Activated naive CD4-positive, alpha-beta T cell treated with anti-CD3 and anti-CD28 coated beads, Interleukin-2, amount 50 U/mL, for 16 hours (primary cell): ENCODE data around the gene WT1.
"Not testable (repeated sequence)": the region's sequence is repeated elsewhere in the genome, so short reads cannot be mapped to it uniquely, and the experiment has no call there.

Source experiments
- DNase-seq: peaks from one replicate; pipeline ENCODE4 v3.0.0-alpha.2; 2020

The WT1 gene

DNA sequence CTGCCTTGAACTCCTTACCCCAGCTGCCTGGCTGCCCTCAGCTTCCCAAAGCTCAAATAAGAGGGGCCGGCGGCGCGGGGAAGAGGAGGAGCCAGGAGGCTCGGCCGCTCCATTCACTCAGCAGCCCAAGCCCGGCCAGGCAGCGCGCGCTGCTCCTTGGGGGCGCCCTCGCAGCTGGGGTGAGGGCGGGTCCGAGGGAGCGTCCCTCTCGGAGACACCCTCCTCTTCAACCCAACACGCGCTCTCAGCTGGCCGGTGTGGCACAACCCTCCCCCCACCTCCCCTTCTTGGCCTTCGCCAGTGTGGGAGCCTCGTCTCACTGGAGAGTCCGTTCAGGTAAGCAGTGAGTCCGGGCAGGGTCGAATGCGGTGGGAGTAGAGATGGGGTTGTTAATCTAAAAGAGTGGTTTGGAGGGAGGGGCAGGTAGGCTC is at the start of gene WT1:
TSS of gene WT1 (minus strand) at position 29 of the 431 bp plus-strand sequence.
- DNase-seq, result no peak

DNA sequence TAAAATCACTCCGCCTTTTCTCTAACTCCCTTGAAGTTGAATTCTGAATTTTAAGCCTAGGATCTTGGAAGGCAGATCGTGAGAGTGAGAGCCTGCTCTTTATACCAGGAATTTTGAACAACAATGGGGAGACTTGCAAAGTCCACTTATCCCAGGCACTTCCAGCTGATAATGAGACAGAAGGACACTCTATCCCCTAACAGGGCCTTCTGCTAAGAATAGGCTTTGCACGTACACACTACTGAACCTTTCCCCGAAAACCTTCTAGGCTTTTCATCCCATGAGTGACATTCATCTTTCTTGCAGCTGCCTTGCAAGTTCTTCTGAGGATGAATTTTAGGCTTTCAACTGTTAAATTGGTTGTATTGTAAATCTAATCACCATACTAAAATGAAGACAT is 44.0 kb upstream of the WT1 start:
- DNase-seq, result no peak

DNA sequence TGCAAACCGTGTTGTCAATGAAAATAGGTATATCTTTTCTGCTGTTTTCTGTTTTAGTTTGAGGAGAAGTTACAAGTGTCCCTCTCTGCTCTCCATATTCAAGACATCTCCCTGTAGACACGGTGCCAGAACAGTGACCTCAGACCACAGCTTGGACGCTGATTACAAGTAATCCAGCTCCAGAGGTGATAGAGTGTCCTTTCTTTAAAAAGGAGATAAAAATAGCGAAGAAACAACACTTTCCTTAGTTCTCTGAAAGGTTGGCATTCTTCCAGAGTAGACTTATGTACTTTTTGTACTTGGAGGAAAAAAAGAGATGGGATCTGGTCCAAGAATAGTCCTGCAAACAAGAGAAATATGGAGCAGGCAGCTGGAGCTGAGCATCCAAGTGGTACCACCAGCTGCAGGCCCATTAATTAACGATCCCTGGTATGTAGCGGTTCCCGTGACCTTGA is 43.0 kb upstream of the WT1 start:
- DNase-seq, result no peak

DNA sequence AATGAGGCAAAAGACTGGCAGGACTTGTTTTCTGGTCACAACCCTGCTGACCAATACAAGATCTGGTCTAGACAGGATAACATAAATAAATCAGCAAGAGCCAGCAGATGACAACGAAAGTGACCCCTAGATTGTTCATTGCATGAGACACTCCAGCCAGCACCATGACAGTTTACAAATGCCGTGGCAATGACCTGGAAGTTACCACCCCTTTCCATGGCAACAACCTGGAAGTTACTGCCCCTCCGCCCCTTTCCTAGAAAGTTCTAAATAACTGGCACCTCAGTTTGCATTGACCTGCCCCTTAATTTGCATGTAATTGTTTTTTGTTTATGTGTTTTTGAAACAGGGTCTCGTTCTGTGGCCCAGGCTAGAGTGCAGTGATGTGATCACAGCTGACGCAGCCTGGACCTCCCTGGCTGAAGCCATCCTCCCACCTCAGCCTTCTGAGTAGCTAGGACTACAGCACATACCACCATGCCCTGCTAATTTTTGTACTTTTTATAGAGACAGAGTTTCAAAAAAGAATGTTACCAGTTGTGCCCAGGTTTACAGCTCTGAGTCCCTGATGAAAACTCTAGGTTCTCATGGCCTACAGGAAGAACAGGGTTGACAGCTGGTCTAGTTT is 38.1 kb upstream of the WT1 start:
- DNase-seq, result no peak

DNA sequence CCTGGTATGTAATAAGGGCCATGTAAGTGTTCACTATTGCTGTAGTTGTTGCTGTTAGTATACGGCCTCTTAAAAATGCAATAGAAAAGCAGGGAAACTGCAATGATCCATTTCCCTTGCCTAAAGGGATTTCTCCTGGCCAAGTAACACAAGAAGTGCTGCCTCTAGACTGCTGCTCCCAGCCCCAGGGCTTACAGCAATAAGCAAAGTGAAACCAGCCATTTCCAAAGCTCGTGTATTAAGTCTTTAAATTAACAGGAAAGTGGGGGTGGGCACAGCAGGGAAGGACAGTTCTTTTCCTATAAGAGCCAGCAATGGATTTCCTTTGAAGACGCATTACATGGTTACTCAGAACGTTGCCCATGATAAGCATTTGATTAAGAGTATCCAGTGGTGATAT is 36.9 kb upstream of the WT1 start:
- no peak for DNase-seq

DNA sequence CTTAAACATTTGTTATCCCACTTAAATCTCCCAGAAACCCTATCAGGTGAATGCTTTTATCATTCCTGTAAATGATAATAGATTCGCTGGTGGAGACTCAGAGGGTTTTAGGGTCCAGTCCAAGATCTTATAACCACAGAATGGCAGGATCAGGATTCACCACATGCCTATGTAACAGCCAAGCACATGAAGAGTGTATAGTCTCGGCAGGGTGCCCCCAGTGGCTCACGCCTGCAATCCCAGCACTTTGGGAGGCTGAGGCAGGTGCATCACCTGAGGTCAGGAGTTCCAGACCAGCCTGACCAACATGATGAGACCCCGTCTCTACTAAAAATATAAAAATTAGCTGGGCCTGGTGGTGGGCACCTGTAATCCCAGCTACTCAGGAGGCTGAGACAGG is 36.2 kb upstream of the WT1 start:
- DNase-seq, result not testable (repeated sequence)

DNA sequence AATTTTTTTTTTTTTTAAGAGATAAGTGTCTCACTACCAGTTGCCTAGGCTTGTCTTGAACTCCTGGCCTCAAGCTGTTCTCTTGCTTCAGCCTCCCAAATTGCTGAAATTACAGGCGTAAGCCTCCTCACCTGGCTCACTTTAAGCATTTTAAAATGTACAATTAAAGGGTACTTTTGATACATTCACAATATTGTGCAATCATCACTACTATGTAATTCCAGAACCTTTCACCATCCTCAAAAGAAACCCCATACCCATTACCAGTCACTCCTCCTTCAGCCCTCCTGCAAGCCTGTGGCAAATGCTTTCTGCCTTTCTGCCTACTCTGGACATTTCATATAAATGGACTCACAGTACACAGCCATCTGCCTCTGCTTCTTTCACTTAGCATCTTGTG is 34.5 kb upstream of the WT1 start:
- no peak for DNase-seq

DNA sequence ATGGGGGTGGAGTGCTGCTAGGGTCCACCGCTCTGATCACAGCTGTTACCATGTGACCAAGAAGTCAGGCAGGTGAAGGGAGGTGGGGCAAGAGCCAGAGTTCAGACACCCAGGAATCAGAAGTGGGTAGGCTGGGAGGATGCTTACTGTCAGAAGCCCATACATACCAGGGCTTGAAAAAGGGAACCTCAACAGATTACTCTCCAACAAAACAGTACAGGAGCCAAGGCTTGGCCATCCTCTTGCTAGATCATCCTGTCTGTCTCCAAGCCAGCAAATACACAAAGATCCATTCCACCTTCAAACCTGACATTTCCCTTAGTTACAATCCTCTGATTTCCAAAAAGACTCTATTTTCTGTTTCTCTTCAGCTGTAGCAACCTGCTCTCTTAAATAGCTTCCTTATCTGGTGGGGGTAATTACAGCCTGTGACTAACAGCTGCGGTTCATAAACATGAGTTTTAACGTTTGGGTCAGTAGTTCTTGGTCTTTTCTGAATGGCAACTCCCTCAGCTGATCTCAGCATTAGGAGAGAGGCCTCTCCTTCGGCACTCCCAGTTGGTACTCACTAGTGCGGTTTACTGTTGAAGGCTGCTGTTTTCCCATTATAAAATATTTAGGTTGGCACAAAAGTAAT is 31.1 kb upstream of the WT1 start:
- DNase-seq, result no peak

DNA sequence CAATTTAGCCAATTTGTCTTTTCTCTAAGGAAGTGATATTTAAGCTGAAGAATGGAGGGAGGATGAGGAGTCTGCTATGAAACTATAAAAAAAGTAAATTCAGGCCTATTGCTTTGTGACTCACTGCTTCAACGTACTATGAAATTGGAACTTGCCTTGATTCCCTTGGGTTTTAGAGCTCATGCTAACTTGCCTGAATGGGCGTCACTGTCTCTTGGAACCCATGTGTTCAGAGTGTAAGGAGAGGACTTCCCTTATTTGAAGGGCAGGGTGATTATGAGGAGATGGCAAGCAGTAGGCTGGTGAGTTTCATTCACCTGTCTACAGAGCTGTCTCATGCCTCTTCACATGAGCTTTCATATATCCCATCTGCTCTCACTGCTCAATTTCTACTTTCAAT is 28.7 kb upstream of the WT1 start:
- no peak for DNase-seq

DNA sequence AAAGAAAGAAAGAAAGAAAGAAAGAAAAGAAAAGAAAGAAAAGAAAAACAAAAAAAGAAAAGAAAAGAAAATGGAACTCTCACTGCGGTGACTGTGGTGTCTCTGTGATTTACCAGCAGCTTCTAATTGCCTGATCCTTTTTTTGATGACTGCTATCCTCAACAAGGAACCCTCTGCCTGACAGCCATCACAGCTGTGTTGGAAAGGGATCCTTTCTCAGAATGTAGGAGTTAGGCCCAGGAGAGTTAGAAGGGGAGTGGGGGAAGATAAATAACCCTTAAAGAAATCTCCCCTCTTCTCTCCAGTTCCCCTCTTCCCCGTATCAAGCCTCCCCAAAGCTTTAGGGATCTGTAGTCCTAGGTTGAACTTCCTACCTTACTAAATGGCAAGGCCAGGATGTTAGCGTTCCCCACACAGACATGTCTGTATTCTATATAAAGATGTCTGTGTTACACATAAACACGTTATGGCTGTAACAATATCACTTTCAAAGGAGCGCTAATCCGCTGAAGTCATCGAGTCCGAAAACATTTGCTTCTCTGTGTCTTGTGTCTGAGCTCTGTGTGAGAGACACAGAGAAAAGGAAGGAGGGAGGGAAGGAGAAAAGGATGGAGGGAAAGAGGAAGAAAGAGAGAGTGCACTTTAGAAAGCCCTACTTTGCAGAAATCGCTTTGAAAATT is 26.8 kb upstream of the WT1 start:
- no peak for DNase-seq

DNA sequence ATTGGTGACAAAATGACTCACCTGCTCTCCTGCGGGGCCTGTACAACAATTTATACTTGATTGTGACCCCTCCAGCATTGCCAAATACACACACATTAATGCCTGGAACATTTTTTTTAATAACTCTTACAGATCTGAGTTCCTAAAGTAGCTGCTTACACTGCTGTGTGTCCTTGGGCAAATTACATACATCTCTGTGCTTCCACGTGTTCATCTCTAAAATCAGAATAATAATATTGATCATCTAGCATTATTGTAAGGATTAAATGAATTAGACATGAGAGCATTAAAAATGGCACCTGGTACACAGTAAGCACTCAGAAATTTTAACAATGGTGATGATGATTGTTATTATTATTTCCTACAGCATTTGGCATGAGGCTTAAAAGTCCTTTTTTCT is 21.5 kb upstream of the WT1 start:
- DNase-seq, result no peak

DNA sequence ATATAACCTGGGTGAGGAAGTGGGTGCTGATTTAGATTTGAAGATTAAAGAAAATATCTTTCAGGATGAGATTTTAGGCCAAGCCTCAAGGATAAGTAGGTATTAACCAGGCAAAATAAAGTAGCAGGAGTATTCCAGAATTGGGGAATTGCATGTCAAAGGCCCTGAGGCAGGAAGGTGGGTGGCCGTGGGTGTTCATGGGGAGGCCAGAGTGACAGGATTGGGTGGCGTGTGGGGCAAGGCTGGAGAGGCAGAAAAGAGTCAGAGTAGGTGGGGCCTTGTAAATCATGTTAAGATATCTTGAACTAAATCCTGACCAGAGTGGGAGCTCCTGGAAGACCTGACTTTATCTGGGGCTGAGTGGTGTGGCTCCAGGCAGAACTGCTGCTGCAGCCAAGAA is 19.7 kb upstream of the WT1 start:
- DNase-seq, result no peak

DNA sequence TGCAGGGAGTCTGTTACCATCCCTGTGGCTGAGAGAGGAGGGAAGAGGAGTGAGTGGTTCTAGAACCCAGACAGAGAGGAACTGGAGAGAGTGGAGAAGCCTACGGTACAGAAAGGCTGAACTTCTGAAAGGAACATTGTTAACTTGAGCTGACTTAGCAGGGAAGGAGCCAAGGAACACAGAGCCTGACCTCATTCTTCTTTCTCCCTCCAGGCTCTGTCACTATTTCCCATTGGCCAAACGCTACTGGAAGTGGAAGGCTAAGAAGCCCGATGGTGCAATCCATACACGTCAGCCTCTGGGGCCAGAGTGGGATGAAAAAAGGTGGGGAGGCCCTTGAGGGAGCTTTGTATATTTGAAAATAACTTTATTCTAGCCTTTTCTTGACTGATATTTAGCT is 16.5 kb upstream of the WT1 start:
- no peak for DNase-seq

DNA sequence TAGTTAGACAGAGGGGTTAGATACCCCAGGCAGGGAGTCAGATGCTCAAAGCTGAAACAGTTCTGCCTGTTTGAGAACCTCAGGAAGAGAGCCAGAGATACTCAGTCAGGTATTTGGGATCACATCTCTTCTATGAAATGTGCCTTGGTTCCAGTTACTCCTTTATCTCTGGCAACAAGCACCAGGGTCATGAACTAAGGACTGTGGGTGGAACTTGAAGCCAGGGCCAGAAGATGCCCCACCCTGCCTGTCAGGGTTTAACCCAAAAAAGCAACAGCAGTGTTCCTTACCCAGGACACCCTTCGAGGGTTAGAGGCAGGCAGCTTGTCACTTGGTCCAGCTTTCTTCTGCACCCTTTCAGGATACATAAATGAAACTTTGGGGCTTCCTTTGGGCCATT is 15.0 kb upstream of the WT1 start:
- DNase-seq, result no peak

DNA sequence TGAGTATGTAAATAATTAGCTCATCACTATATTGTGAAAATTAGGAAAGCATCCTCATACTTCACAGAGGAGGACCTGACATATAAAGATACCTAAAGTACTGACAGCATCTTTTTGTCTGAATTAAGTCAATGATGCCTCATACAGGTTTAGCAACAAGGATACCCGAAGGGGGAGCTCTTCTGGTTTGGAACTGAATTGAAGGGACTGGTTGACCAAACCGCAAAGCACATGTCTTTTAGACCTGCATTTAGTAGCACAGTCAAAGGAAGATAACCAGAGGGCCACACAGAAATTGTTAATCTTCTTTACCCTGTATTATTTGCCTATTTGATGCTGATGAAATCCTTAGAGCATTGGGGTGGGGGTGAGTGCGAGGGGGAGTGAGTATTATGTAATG is 12.9 kb upstream of the WT1 start:
- no peak for DNase-seq

DNA sequence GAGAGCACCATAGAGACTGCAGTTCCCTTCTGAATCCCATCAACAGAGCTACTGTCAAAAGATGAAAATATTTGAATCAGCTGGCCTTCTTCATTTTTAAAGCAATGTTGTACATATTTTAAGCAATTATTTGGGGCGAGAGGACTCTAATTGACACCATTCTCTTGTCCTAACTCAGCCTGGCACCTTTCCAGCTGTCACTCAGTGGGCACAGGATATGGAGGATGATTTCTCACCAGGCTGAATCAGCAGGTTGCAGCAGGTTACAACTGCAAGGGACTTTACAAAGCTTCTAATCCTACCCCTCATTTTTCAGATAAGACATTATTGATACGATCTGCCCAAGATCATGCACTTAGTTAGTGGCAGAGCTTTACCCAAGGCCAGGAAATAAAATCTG is 11.9 kb upstream of the WT1 start:
- DNase-seq, result no peak

DNA sequence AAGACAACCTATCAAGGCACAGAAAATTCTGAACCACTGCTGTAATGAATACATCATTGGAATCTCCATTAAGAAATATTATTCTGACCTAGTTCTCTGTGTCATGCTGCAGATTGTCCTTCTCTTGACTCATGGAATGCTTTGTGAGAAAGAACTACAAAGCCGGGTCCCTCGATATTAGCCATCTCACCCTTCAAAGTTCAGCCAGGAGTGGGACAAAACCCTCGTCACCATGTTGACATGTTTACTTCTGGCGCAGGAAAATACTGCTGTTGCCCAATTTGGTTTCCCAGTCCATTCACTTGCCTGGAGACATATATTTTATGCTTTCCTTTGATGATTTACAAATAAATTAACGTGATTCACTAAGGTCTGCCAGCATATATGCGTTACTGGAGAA is 10.9 kb upstream of the WT1 start:
- DNase-seq, result no peak

DNA sequence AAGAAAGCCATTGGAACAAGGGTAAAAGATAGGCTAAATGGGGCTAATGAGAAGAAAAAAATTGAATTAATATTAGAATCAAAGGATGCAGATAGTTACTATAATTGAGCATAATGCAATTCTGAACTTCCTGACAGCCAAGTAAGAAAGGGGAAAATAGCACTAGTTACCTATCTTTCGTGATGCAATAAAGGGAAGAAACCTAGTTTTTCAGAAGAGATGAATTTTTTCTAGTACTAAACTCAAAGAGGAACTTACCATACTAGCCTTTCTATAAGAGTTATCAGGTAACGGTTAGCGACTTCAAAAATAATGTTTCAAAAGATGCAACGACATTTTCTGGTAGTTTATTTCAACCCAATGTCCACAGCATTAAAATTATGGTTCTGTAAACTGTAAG is 8.8 kb upstream of the WT1 start:
- no peak for DNase-seq

DNA sequence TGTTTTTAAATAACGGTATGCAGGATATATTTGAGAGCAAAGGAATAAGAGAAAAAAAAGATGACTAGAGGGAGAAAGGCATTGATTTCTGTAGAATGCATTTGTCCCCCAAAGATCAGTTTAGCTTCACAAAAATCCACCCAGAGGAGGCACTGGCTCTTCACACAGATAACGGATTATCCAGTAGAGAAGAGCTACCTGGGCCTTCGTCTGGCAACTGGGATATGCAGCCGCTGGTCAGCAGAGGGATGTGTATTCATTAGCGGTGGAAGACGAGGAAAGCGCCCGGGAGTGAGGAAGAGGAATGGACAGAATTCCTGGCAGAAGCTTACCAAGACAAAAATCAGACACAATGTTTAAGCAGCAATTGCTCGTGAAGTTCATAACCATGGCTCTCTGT is 5.6 kb upstream of the WT1 start:
- DNase-seq, result no peak

DNA sequence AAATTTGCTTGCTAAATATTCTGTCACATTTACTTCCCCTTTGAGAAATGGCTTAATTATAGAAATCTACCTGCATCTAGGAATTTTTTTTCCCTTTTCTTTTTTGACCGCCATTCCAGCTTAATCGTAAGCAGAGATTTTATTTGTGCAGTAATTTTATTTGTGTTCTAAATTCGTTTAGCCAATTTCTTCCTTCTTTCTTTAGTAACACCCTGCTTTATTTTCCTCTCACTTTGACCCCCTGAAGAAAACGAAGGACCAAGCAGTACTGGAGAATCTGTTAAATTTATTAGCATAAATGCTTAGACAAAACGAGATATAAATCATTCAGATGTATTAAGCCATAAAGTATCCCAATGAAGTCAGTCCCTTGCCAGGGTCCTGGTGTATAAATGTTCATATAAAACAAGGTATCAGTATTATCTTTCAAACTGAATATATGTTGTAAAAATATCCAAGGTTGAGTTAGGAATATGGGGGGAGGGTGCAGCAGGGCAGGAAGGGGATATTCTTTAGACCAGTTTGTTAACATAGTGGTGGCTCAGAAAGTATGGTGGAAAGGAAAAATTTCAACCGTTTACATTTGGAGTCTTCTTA is 5.1 kb upstream of the WT1 start:
- no peak for DNase-seq

DNA sequence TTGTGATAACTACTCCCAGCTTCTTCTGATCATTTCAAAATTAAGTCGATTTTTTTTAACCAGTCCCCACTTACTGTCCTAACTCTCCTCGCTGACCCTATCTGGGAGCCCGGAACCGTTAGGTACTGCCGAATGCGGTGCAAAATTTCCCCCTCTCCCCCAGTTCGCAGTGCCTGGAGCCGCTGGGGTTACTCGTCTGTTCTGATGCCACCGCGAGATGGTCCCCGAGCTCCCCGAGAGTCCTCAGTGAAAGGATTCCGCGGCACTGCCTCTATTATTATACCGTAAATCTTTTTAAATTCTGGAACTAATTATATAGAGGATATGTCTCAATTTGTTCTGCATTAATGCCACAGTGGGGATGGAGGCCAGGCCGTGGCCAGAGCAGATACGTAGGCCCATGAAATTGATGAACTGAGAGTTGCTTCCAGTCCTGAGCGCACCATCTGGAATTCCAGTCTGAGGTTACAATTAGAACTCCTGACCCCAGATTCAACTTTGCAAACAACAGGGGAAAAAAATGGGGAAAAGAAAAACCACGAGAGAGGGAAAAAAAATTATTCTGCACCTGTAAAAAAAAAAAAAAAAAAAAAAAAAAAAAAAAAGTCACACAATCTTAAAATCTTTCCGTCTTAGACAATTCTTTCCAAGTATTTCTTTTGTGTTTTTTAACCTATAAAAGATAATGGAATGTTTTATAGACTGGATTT is 4.3 kb upstream of the WT1 start:
- no peak for DNase-seq

DNA sequence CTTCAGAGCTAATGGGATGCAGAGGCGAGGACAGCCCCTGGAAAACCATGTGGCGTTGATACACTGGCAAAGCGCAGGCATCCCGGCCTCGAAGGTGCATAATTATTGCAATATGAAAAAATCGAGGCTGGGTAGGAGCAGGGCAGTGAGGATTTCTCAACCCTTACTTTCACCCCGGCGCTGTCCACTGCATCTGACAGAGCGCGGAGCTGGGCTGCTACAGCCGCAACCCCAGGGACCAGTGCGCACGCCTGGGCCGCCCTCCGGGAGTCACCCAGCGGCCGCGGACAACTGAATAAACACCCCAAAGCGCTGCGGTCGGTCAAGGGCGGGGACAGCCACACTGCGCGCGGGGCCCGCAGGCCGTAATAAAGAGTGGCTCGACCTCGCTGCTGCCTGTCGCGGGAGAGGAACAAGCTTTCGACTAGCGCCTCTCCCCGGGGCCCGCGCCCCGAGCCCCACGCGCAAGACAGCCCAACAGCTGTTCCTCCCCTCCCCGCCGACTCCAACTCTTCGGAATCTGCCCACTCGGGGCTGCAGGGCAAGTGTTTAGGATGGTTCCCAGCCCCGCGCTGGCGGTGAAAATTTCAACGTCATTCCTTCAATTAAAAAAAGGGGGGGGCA is 3.6 kb upstream of the WT1 start:
- no peak for DNase-seq

DNA sequence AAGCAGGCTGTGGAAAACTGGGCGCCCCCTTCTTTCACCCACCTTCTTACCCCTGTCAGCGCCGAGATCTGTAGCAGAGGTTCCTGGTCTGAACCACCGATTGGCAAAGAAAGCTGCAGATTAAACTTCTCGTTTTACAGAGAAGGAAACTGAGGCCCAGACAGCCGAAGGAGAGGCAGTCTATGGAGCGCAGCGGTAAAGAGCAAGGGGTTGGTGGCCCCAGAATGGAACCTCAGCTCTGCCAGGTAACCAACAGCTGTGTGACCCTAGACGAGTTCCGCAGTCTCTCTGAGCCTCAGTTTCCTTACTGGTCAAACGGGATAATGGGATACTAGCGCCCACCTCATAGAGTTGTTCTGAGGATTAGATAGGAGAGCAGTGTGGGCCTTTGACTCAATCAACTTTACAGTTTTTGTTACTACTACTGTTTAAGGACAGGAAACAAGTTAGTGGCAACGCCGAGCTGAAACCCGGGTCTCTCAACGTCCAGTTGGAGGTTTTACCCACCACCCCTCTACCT is 3.1 kb upstream of the WT1 start:
- DNase-seq, result no peak
